Prostate gland (tissue), 2 donors: ENCODE measurements around the gene SIRT2.

ENCODE experiments used
- POLR2A ChIP-seq: fragments of 450-650 bp; IDR thresholded peaks from one replicate; pipeline ENCODE4 v1.6.1; 2016; ENCODE audit warnings: antibody characterized with exemption, mild to moderate bottlenecking
- TF ChIP-seq, protein P1 (sequence below), 4 experiments: fragments of 200-600 bp in 2 of 4; fragments of 450-650 bp in 2 of 4; sonication (generic) in 2 of 4; IDR thresholded peaks; 1 replicate in 3 of 4; 2 replicates in 1 of 4; pipeline ENCODE4 v1.5.1; 2016 to 2019; ENCODE audit warnings: antibody characterized with exemption in 4 of 4, mild to moderate bottlenecking in 2 of 4, moderate library complexity in 2 of 4

DNA sequence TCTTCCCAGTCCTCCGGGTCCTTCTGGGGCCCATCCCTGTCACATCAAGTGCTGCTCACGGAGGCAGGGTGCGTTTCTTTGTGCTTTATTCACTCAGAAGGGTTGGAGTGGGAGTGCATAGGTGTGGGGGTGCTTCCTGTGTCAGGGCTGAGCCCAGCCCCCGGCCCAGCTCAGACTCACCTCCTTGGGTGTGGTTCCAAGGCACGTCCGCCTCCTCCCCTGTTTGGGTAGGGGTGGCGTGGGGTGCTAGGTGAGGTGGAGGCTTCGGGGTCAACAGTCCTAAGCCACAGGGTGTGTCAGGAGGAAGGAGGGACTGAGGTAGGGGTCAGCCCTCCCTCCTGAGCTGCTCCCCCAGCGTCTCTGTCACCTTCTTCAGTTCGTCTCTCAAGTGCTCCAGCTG is 9.5 kb upstream of the SIRT2 start:
- TF ChIP-seq, protein P1, sequence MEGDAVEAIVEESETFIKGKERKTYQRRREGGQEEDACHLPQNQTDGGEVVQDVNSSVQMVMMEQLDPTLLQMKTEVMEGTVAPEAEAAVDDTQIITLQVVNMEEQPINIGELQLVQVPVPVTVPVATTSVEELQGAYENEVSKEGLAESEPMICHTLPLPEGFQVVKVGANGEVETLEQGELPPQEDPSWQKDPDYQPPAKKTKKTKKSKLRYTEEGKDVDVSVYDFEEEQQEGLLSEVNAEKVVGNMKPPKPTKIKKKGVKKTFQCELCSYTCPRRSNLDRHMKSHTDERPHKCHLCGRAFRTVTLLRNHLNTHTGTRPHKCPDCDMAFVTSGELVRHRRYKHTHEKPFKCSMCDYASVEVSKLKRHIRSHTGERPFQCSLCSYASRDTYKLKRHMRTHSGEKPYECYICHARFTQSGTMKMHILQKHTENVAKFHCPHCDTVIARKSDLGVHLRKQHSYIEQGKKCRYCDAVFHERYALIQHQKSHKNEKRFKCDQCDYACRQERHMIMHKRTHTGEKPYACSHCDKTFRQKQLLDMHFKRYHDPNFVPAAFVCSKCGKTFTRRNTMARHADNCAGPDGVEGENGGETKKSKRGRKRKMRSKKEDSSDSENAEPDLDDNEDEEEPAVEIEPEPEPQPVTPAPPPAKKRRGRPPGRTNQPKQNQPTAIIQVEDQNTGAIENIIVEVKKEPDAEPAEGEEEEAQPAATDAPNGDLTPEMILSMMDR (IDR thresholded peaks at IDR 0.05), result no peak
- TF ChIP-seq POLR2A, result no peak
